Measurements from ENCODE around the gene GPR55.

- TF ChIP-seq CTCF (IDR thresholded peaks at IDR 0.05) (no peak), EZH2phosphoT487 (IDR thresholded peaks at IDR 0.05) (no peak)
Measured at GRCh38 chr2:230912724-230913123, 12.3 kb downstream of the GPR55 start.

Measured in neural progenitor cell (in vitro differentiated cells).